ENCODE results near the gene CPLX3. TPM values are rescaled to one million over a fixed set of nuclear protein-coding genes. Genes with fewer than 3 reads are reported as not detected.

CPLX3 gene
- total RNA-seq, 6 donors from 2014 or later = not detected

DNA sequence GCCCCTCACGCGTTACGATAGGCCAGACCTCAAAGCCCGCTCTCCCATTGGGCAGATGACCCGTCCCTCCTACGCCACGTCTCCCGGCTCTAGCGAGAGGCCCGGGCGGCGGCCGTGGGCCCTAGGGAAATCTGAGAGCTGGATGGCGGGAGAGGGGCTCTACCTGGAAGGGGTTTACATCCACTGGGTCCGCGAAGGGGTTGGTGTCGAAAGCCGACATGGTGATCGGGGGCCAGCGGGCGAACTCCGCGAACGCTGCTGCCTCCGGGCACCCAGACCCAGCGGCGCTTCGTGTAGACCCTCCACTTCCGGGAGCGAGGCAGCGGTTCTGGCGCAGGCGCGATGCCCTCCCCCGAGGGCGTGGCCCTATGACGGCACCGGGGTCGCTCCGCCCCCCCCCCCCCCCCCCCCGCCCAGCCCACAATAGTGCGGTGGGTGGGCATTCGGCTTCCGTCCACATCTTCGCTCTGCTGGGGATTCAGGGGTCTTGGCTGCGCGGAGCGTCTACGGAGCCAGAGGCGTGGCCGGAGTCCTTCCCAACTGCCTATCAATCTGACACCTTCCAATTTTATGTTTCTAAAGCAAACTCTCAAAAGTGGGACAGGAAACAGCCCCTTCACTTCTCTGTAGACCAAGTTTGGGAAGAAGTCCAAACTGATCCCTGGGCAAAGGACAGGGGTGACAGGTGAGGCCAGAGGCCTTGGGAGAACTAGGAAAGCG lies 46.8 kb downstream of the CPLX3 start, which contains the start of gene SCAMP2:
Gene SCAMP2, minus strand, starts transcription at position 330 of the 720 bp plus-strand sequence. Its CDS starts 110 bp downstream, at position 220.
- H3K27ac ChIP-seq = peak within 1 kb of the TSS; percentile 91 to 98 (median 94)
- H3K36me3 ChIP-seq = peaks cover 0 to 2% (median 0%) of the 10 kb centered on the region in 4 donors
- DNase-seq = peak; percentile 96 to 98
- H3K4me3 ChIP-seq = peak within 1 kb of the TSS; percentile 62 to 74 (median 72)
- no peaks in the 10 kb centered on the region for H3K9me3 ChIP-seq
- H3K27me3 ChIP-seq = no peaks in the 10 kb centered on the region
- 0 to 1% methylated on average over 17 to 29 of the region's 52 CpGs for WGBS, 2 donors
- TF ChIP-seq EP300 (IDR thresholded peaks at IDR 0.05) = peak in 1 of 4 donors; percentile 27
- TF ChIP-seq POLR2A (IDR thresholded peaks at IDR 0.05) = peak; percentile 44 to 95 (median 85)
- TF ChIP-seq, protein P1, sequence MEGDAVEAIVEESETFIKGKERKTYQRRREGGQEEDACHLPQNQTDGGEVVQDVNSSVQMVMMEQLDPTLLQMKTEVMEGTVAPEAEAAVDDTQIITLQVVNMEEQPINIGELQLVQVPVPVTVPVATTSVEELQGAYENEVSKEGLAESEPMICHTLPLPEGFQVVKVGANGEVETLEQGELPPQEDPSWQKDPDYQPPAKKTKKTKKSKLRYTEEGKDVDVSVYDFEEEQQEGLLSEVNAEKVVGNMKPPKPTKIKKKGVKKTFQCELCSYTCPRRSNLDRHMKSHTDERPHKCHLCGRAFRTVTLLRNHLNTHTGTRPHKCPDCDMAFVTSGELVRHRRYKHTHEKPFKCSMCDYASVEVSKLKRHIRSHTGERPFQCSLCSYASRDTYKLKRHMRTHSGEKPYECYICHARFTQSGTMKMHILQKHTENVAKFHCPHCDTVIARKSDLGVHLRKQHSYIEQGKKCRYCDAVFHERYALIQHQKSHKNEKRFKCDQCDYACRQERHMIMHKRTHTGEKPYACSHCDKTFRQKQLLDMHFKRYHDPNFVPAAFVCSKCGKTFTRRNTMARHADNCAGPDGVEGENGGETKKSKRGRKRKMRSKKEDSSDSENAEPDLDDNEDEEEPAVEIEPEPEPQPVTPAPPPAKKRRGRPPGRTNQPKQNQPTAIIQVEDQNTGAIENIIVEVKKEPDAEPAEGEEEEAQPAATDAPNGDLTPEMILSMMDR (IDR thresholded peaks at IDR 0.05) = peak in 1 of 6 experiments; percentile 25
- TF ChIP-seq POLR2AphosphoS5 (IDR thresholded peaks at IDR 0.05) = peak; percentile 89 to 91
- H3K4me1 ChIP-seq = peaks cover 44 to 53% (median 49%) of the 10 kb centered on the region in 4 donors
- peak; percentile 95 to 97 for ATAC-seq (ENCODE audit: low FRiP score in 2 of 2)

DNA sequence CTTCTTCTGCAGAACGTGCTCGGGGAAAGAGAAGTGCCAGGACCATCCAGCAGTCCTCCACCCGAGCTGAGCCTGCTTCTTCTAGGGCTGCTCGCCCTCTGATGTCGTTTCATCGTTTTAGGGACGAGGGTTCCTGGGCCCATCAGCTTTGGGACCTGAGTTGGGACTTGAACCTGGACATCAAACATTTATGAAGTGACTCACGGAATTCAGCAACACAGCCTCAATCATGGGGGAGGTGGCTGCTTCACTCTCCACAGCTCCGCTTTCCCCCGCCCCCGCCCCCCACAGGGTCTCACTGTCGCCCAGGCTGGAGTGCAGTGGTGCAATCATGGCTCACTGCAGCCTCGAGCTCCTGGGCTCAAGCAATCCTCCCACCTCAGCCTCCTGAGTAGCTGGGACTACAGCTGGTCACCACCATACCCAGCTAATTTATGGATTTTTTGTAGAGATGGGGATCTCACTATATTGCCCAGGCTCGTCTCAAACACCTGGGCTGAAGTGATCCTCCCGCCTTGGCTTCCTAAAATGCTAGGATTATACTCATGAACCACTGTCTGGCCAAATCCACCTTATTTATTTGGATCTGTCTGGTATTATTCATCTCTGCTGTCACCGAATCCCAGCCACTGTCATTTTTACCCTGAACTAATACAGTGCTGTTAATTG lies 47.5 kb downstream of the CPLX3 start:
- WGBS, 2 donors = 27 to 37% methylated on average over 13 to 16 of the region's 16 CpGs
- H3K4me3 ChIP-seq = peak overlapping the region; percentile 62 to 74 (median 72)
- peak in 1 of 2 donors; percentile 18 for ATAC-seq (ENCODE audit: low FRiP score in 2 of 2)
- DNase-seq = peak in 1 of 2 donors; percentile 38
- H3K36me3 ChIP-seq = no peaks in the 10 kb centered on the region
- no peaks in the 10 kb centered on the region for H3K27me3 ChIP-seq
- H3K9me3 ChIP-seq = no peaks in the 10 kb centered on the region
- TF ChIP-seq, protein P1 (IDR thresholded peaks at IDR 0.05) = peak in 1 of 6 experiments; percentile 5
- TF ChIP-seq POLR2A (IDR thresholded peaks at IDR 0.05) = no peak
- H3K4me1 ChIP-seq = peaks cover 37 to 46% (median 42%) of the 10 kb centered on the region in 4 donors
- peak overlapping the region; percentile 91 to 98 (median 94) for H3K27ac ChIP-seq

DNA sequence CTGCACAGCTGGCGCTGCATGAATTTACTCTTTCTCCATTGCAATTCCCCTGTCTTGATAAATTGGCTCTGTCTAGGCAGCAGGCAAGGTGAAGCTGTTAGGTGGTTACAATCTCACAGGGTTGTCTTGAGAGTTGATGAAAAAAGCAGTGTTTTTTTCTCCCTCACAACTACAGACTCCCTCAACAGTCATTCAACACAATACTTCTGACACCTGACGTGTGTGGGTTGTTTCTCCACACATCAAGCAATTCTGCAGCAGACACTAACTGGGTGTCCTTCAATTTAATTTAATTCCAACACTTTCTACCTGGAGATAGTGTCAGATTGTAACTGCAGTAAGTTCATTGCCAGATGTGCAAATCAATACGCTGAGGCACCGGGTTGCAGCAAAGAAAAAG lies 51.8 kb downstream of the CPLX3 start:
- peaks cover 0 to 7% (median 6%) of the 10 kb centered on the region in 4 donors for H3K4me1 ChIP-seq
- 66 to 82% methylated on average over 4 of the region's 4 CpGs for WGBS, 2 donors
- no peaks in the 10 kb centered on the region for H3K36me3 ChIP-seq
- H3K27me3 ChIP-seq = no peaks in the 10 kb centered on the region
- DNase-seq = no peak
- no peak overlapping the region for H3K27ac ChIP-seq
- TF ChIP-seq EP300 (IDR thresholded peaks at IDR 0.05) (no peak), POLR2AphosphoS5 (IDR thresholded peaks at IDR 0.05) (no peak), POLR2A (IDR thresholded peaks at IDR 0.05) (no peak)
- TF ChIP-seq, protein P1 (IDR thresholded peaks at IDR 0.05) = no peak
- ATAC-seq (ENCODE audit: low FRiP score in 2 of 2) = no peak
- no peaks in the 10 kb centered on the region for H3K9me3 ChIP-seq
- H3K4me3 ChIP-seq = no peak overlapping the region

Small RNA genes within 50 kb of the gene (small RNA-seq; reads per million reads assigned to genes)
- gene CPLX3 = 0 reads per million in 4 donors
- 0 to 0.20 (median 0) reads per million in 4 donors for gene MIR4513
- 0.25 to 0.44 (median 0.31) reads per million in 4 donors for gene MIR6882

Other genes starting within 250 kb of the CPLX3 start
- gene CLK3, start 210.8 kb upstream of the CPLX3 start, total RNA-seq = 100 to 1,000 TPM in 2 of 6 donors, 10 to 100 TPM in 4; 78.0 to 289 (median 89.7) TPM
- gene EDC3, start 130.6 kb upstream of the CPLX3 start, total RNA-seq = 10 to 100 TPM; 16.7 to 43.0 (median 27.7) TPM
- gene CYP1A1, start 101.1 kb upstream of the CPLX3 start, total RNA-seq = 1 to 10 TPM in 2 of 6 donors, under 1 TPM in 3, not detected in 1; 0.46 to 6.1 (median 0.92) TPM
- under 1 TPM in 2 of 6 donors, not detected in 4; 0.15 to 0.80 TPM for gene CYP1A2, start 77.8 kb upstream of the CPLX3 start, total RNA-seq
- gene CSK, start 44.5 kb upstream of the CPLX3 start, total RNA-seq = 100 to 1,000 TPM in 1 of 6 donors, 10 to 100 TPM in 5; 32.7 to 104 (median 64.8) TPM
- gene LMAN1L, start 13.8 kb upstream of the CPLX3 start, total RNA-seq = 1 to 10 TPM in 1 of 6 donors, not detected in 5; 1.0 TPM
- gene ULK3, start 16.5 kb downstream of the CPLX3 start, total RNA-seq = 100 to 1,000 TPM in 1 of 6 donors, 10 to 100 TPM in 5; 40.6 to 158 (median 65.0) TPM
- gene SCAMP2, start 46.7 kb downstream of the CPLX3 start, total RNA-seq = 100 to 1,000 TPM in 5 of 6 donors, 10 to 100 TPM in 1; 82.8 to 155 (median 130) TPM
- gene MPI, start 63.4 kb downstream of the CPLX3 start, total RNA-seq = 10 to 100 TPM; 21.0 to 40.6 (median 30.2) TPM
- 100 to 1,000 TPM in 1 of 6 donors, 10 to 100 TPM in 5; 49.3 to 122 (median 71.5) TPM for gene FAM219B, start 80.2 kb downstream of the CPLX3 start, total RNA-seq
- 100 to 1,000 TPM in 2 of 6 donors, 10 to 100 TPM in 4; 50.9 to 168 (median 93.0) TPM for gene COX5A, start 111.4 kb downstream of the CPLX3 start, total RNA-seq
- 10 to 100 TPM in 5 of 6 donors, 1 to 10 TPM in 1; 9.4 to 28.4 (median 19.2) TPM for gene RPP25, start 130.1 kb downstream of the CPLX3 start, total RNA-seq
- gene SCAMP5, start 168.9 kb downstream of the CPLX3 start, total RNA-seq = 10 to 100 TPM in 1 of 6 donors, 1 to 10 TPM in 5; 1.0 to 12.3 (median 3.0) TPM
- gene PPCDC, start 197.0 kb downstream of the CPLX3 start, total RNA-seq = 10 to 100 TPM in 4 of 6 donors, 1 to 10 TPM in 2; 8.2 to 21.0 (median 12.6) TPM

Data from upper lobe of left lung (tissue), 6 donors.